ENCODE results near the gene KLK1. TPM values are rescaled to one million over a fixed set of nuclear protein-coding genes. Genes with fewer than 3 reads are reported as not detected.

Gene KLK1
- total RNA-seq, 1 experiment from 2014 or later: not detected

- no peak for DNase-seq (ENCODE audit: low read depth)
Observed at GRCh38 chr19:50836543-50837195, 13.1 kb upstream of the KLK1 start.

DNA sequence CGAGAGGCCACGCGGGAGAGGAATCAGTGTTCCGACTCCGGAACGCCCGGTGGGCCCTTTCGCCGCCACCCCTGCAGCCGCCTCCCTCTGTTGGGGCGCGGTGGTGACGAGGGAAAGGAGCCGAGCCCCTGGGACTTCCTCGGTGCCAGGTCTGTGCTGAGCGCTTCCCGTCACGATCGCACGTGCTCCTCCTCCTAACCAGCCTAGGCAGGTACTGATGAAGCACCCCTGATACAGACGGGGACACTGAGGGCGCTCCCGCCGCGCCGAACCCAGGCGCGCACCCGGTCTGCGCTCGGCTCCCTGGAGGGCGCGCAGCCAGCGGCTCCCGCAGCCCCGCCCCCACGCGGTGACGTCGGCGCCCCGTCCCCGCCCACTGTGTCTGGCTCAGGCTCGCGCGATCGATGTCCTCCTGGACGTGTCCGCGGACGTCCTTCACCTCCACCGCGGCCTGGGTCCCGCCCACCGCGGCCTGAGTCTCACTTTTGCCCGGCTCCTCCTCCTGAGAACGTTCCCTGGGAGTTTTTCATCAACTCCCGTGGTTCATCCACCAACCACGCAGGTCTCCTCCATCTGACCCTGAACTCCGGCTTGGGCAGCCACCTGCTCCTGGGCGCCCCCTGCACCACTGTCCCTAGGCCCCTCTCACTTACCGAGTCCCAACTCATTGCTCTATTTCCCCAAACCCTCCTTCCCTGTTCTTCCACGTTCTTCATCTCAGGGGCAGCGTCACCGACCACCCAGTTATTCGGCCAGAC, 12.4 kb upstream of the KLK1 start:
- DNase-seq (ENCODE audit: low read depth): peak; percentile 59

- DNase-seq (ENCODE audit: low read depth): peak; percentile 10
Observed at GRCh38 chr19:50835103-50835784, 11.7 kb upstream of the KLK1 start.

- no peak for DNase-seq (ENCODE audit: low read depth)
Observed at GRCh38 chr19:50833802-50834167, 10.2 kb upstream of the KLK1 start.

- DNase-seq (ENCODE audit: low read depth): no peak
Observed at GRCh38 chr19:50833117-50833801, 9.7 kb upstream of the KLK1 start, which contains the start of gene KLK15. Gene KLK15, minus strand, starts transcription at chr19:50833574. Its CDS starts 2,082 bp downstream, at chr19:50831492.

- DNase-seq (ENCODE audit: low read depth): no peak
Observed at GRCh38 chr19:50832666-50833065, 9.1 kb upstream of the KLK1 start.

GRCh38 chr19:50831026-50831396, 7.4 kb upstream of the KLK1 start:
- no peak for DNase-seq (ENCODE audit: low read depth)

GRCh38 chr19:50830266-50831025, 6.9 kb upstream of the KLK1 start:
- DNase-seq (ENCODE audit: low read depth): no peak

- no peak for DNase-seq (ENCODE audit: low read depth)
Observed at GRCh38 chr19:50829801-50830200, 6.2 kb upstream of the KLK1 start.

- no peak for DNase-seq (ENCODE audit: low read depth)
Observed at GRCh38 chr19:50827476-50827875, 3.9 kb upstream of the KLK1 start.

DNA sequence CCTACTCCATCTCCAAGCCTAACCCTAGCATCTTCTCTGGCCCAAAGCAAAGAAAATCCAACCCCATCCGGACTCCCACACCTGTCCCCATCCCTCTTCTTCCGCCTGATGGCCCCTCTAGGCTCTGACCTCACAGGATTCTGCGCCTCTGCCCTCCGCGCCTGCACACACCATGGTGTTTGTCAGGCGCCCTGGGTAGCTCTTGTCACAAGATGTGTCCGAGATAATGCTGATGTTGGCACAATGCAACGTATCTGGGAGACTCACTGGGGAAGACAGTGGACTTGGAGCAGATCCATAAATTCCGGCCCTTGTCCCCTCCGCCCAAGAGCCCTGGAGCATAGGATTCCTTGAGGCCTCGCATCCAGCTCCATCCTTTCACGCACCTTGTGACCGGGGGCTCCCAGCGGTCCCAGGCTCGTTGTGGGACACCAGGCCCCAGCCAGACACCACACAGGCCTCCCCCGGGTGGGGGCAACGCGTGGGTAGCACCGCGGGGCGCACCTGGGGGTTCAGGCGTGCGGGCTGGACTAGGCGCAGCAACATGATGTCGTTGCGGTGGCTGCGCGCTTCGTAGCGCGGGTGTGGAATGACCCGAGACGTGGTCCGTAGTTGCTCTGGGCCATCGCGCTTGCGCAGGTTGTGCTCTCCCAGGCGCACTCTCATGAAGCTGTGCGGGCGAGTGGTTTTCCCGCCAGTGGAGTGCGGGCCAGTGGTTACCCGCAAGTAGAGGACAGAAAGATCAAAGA, 3.1 kb upstream of the KLK1 start:
- no peak for DNase-seq (ENCODE audit: low read depth)

GRCh38 chr19:50822661-50823208, 852 bp downstream of the KLK1 start:
- no peak for DNase-seq (ENCODE audit: low read depth)

- DNase-seq (ENCODE audit: low read depth): no peak
Observed at GRCh38 chr19:50821622-50822021, 2.0 kb downstream of the KLK1 start.

DNA sequence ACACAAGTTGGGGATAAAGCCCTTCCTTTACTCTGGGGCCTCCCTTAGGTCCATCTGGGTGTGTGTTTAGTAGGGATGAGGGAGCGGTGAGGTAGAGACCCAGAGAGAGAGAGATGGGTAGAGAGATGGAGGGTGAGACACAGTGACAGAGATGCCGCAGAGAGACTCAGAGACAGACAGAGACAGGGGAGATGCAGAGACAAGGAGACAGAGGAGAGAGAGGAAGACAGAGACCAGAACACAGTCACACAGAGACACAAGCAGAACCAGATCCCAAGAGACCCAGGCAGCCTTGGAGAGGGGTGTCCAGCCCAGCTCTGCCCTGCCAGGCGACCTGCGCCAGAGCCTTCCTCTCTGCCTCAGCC, 2.4 kb downstream of the KLK1 start:
- no peak for DNase-seq (ENCODE audit: low read depth)

GRCh38 chr19:50820549-50821247, 2.9 kb downstream of the KLK1 start:
- DNase-seq (ENCODE audit: low read depth): no peak

DNA sequence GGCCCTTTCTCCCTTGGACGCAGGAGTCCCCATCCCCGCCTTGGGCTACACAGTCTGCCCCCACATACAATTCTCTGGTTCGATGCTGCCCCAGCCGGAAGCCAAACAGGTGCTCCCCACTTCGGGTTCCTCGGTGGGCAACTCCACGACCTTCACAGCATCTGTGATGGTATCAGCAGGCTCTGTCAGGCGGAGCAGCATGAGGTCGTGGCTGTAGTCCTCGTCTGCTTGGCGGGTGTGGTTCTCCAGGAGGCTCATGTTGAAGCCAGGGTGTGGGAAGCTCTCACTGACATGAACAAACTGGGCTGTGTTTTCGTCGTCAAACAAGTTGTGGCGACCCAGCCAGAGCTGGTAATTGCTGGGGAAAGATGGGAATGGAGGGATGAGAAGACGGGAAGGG, 3.5 kb downstream of the KLK1 start:
- no peak for DNase-seq (ENCODE audit: low read depth)

DNA sequence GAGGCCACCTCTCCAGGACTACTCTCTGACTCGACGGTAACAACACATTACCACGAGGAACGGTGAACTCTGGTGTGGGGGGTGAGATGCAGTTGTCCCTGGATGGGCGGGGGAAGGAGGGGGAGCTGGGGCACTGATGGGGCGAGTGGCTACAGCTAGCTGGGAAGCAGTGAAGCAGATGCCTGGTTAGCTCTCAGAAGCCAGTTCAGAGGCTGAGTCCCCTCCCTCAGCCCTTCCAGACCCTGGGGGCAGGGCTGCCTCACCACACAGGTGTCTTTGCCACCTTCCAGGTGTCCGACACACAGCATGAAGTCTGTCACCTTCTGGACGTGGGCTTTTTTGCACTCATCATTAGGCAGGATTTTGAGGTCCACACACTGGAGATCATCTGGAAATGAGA, 4.0 kb downstream of the KLK1 start:
- no peak for DNase-seq (ENCODE audit: low read depth)

DNA sequence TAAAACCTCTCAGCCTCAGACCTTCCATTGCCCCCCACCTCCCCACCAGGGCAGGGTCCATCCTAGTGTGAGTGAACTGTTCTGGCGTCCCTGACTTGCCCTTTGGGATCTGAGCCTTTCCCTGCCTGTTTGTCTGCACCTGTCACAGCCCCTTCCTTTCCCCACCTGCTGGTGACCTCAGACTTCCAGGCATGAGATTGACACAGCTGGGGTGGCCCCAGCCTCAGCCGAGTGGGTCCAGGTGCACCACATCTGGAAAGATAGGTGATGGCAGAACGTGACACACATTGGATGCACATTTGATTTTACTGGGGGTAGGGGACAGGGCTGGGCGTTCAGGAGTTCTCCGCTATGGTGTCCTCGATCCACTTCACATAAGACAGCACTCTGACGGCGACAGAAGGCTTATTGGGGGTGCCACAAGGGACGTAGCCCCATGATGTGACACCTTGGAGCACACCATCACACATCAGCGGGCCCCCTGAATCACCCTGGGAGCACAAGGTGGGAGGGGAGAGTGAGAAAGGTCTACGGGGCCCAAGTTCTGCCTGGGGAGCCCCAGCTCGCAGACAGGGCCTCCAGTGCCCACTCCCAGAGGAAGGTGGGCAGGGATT, 4.6 kb downstream of the KLK1 start:
- DNase-seq (ENCODE audit: low read depth): no peak

All from RPMI7951 (cell line).